Left lung (tissue), 10 donors: ENCODE data around the gene MRGPRX2. TPM values are rescaled to one million over a fixed set of nuclear protein-coding genes. Genes with fewer than 3 reads are reported as not detected.

Experiments used
- ATAC-seq: fragments of 200-7000 bp; cut with Tn5 transposase; one replicate; pipeline ENCODE4 v1.9.1; 2020; ENCODE audit warnings: moderate library complexity
- DNase-seq, 4 donors: peaks; one replicate each; pipeline ENCODE4 v3.0.0-alpha.2; 2013 to 2020
- H3K27ac ChIP-seq, 2 donors: fragments of 200-600 bp; sonication (generic) in 1 of 2; one replicate each; pipeline versions ENCODE4 v1.5.0 to v1.8.0; 2020 to 2021
- H3K27me3 ChIP-seq, 2 donors: fragments of 200-600 bp; sonication (generic) in 1 of 2; one replicate each; pipeline versions ENCODE4 v1.5.0 to v1.8.0; 2020 to 2021
- H3K36me3 ChIP-seq, 2 donors: fragments of 200-600 bp; sonication (generic) in 1 of 2; one replicate each; pipeline versions ENCODE4 v1.5.0 to v1.8.0; 2020 to 2021
- H3K4me1 ChIP-seq, 2 donors: fragments of 200-600 bp; one replicate each; pipeline ENCODE4 v1.8.0; 2021
- H3K4me3 ChIP-seq, 2 donors: fragments of 200-600 bp; sonication (generic) in 1 of 2; one replicate each; pipeline versions ENCODE4 v1.5.0 to v1.8.0; 2020 to 2021; ENCODE audit warnings: mild to moderate bottlenecking in 1 of 2
- H3K9me3 ChIP-seq, 2 donors: fragments of 200-600 bp; sonication (generic) in 1 of 2; one replicate each; pipeline versions ENCODE4 v1.5.0 to v1.8.0; 2020 to 2021
- CTCF ChIP-seq, 2 donors: fragments of 200-600 bp; sonication (generic) in 1 of 2; IDR thresholded peaks; one replicate each; pipeline versions ENCODE4 v1.5.0 to v1.8.0; 2021; ENCODE audit warnings: antibody characterized with exemption in 2 of 2
- intact Hi-C, 2 donors: fragments of 100-400 bp; cut with DNase I; formaldehyde crosslinking; loops; one replicate each; pipeline versions ENCODE4 v1.11.2 to v1.14.2; 2022
- polyA plus RNA-seq, 6 donors: library from polyadenylated mRNA; unstranded; fragments of 120-200 nt; gene quantifications; one replicate each; pipeline ENCODE4 v1.2.1, GENCODE V29; 2013; ENCODE audit not compliant: insufficient read length in 6 of 6
- total RNA-seq, 2 donors: library from RNA; stranded (reverse); fragmentation: NEBNext Ultra II Directional; extraction: Animal tissue kit (Norgen Biotek cat#: 25700); gene quantifications; one replicate each; pipeline ENCODE4 v1.2.1, GENCODE V29; 2021
- donor health status: DM: no; HTN: yes; CAD: no.
- donor health status: DM: no; HTN: no; CAD: no.

Gene MRGPRX2
- total and polyA plus RNA-seq, 8 donors = not detected

GRCh38 chr11:19092850-19093249, 32.3 kb upstream of the MRGPRX2 start:
- no peaks in the 10 kb centered on the region for H3K9me3 ChIP-seq
- ATAC-seq (no peak), DNase-seq (no peak)
- H3K27me3 ChIP-seq = no peaks in the 10 kb centered on the region
- no peak overlapping the region for H3K27ac ChIP-seq
- intact Hi-C loops = no loop called here
- no peak overlapping the region for H3K4me3 ChIP-seq
- H3K36me3 ChIP-seq = no peaks in the 10 kb centered on the region
- no peaks in the 10 kb centered on the region for H3K4me1 ChIP-seq
- no peak for TF ChIP-seq CTCF (IDR thresholded peaks at IDR 0.05)

- no peaks in the 10 kb centered on the region for H3K4me1 ChIP-seq
- no peaks in the 10 kb centered on the region for H3K9me3 ChIP-seq
- ATAC-seq (no peak), DNase-seq (no peak)
- H3K27me3 ChIP-seq = no peaks in the 10 kb centered on the region
- intact Hi-C loops = no loop called here
- no peaks in the 10 kb centered on the region for H3K36me3 ChIP-seq
- no peak overlapping the region for H3K27ac ChIP-seq
- H3K4me3 ChIP-seq = no peak overlapping the region
- no peak for TF ChIP-seq CTCF (IDR thresholded peaks at IDR 0.05)
Observed at GRCh38 chr11:19092342-19092741, 31.8 kb upstream of the MRGPRX2 start.

GRCh38 chr11:19091366-19091765, 30.8 kb upstream of the MRGPRX2 start:
- TF ChIP-seq CTCF (IDR thresholded peaks at IDR 0.05) = no peak
- no peak for DNase-seq
- no peak for ATAC-seq
- intact Hi-C loops = no loop called here
- Histone ChIP-seq H3K27me3 (no peaks in the 10 kb centered on the region), H3K4me1 (no peaks in the 10 kb centered on the region), H3K36me3 (no peaks in the 10 kb centered on the region), H3K4me3 (no peak overlapping the region), H3K27ac (no peak overlapping the region), H3K9me3 (no peaks in the 10 kb centered on the region)

- no peak overlapping the region for H3K27ac ChIP-seq
- intact Hi-C loops = no loop called here
- DNase-seq (no peak), ATAC-seq (no peak)
- H3K36me3 ChIP-seq = no peaks in the 10 kb centered on the region
- H3K4me3 ChIP-seq = no peak overlapping the region
- no peaks in the 10 kb centered on the region for H3K9me3 ChIP-seq
- H3K27me3 ChIP-seq = no peaks in the 10 kb centered on the region
- H3K4me1 ChIP-seq = no peaks in the 10 kb centered on the region
- no peak for TF ChIP-seq CTCF (IDR thresholded peaks at IDR 0.05)
Observed at GRCh38 chr11:19089421-19089820, 28.9 kb upstream of the MRGPRX2 start.

GRCh38 chr11:19088791-19089190, 28.3 kb upstream of the MRGPRX2 start:
- ATAC-seq (no peak), DNase-seq (no peak)
- H3K27ac ChIP-seq = no peak overlapping the region
- no peak overlapping the region for H3K4me3 ChIP-seq
- H3K27me3 ChIP-seq = no peaks in the 10 kb centered on the region
- intact Hi-C loops = no loop called here
- TF ChIP-seq CTCF (IDR thresholded peaks at IDR 0.05) = no peak
- no peaks in the 10 kb centered on the region for H3K4me1 ChIP-seq
- H3K36me3 ChIP-seq = no peaks in the 10 kb centered on the region
- H3K9me3 ChIP-seq = no peaks in the 10 kb centered on the region
